Large intestine (tissue), 12 donors: ENCODE measurements around the gene GRIP1. TPM values are rescaled to one million over a fixed set of nuclear protein-coding genes. Genes with fewer than 3 reads are reported as not detected.

Experiments
- DNase-seq, 2 donors: peaks; one replicate each; pipeline versions ENCODE4 v3.0.0 to v3.0.0-alpha.2; 2013
- H3K27ac ChIP-seq: one replicate; pipeline ENCODE4 v1.5.1; 2013; ENCODE audit warnings: low read length
- H3K27me3 ChIP-seq: 2 replicates; pipeline ENCODE4 v1.6.1; 2013; ENCODE audit warnings: low read length; ENCODE audit not compliant: control insufficient read depth, insufficient read depth
- H3K36me3 ChIP-seq: 2 replicates; pipeline ENCODE4 v1.6.1; 2013; ENCODE audit warnings: low read length; ENCODE audit not compliant: control insufficient read depth, insufficient read depth
- H3K4me1 ChIP-seq: one replicate; pipeline ENCODE4 v1.6.1; 2013; ENCODE audit warnings: low read length; ENCODE audit not compliant: control insufficient read depth, insufficient read depth
- H3K4me3 ChIP-seq: one replicate; pipeline ENCODE4 v1.5.1; 2013; ENCODE audit warnings: low read length
- H3K9me3 ChIP-seq: one replicate; pipeline ENCODE4 v1.6.1; 2013; ENCODE audit warnings: mild to moderate bottlenecking, low read depth, low read length, moderate library complexity; ENCODE audit not compliant: control insufficient read depth
- WGBS: methylation state at CpG from one replicate; pipeline ENCODE4 v1.1.5; 2013; ENCODE audit warnings: low lambda C conversion rate; ENCODE audit not compliant: insufficient coverage; 5-methylcytosine and 5-hydroxymethylcytosine counted together
- long read RNA-seq, 11 donors: transcript quantifications; one replicate each; lab custom pipeline, GENCODE V29; 2026
- polyA plus RNA-seq: library from polyadenylated mRNA; unstranded; fragments of 120-200 nt; gene quantifications from one replicate; pipeline ENCODE4 v1.2.1, GENCODE V29; 2013

GRIP1 gene
- 6.7 TPM for polyA plus RNA-seq
- long read RNA-seq, donor 1 = 0 reads
- long read RNA-seq, donor 2 = 0 reads
- long read RNA-seq, donor 3 = 0 reads
- long read RNA-seq, donor 4 = 0 reads
- long read RNA-seq, donor 5, partial matches to known transcripts = 0 of 1 reads
- long read RNA-seq, donor 5, other reads (novel, unspliced or antisense) = 0 of 1 reads
- long read RNA-seq, donor 6 = 0 reads
- long read RNA-seq, donor 7 = 0 reads
- long read RNA-seq, donor 8 = 0 reads
- long read RNA-seq, donor 9 = 0 reads
- long read RNA-seq, donor 10 = 0 reads
- long read RNA-seq, donor 11 = 0 reads

GRCh38 chr12:66678338-66679275 is at the start of gene GRIP1:
TSS of gene GRIP1 (minus strand) at chr12:66679076. CDS start at chr12:66678904, 172 bp downstream.
- Histone ChIP-seq H3K9me3 (no peaks in the 10 kb centered on the region), H3K36me3 (no peaks in the 10 kb centered on the region), H3K4me3 (no peak within 1 kb of the TSS), H3K4me1 (no peaks in the 10 kb centered on the region), H3K27me3 (peaks cover 11% of the 10 kb centered on the region), H3K27ac (no peak within 1 kb of the TSS)
- WGBS = 76% methylated on average over 6 of the region's 16 CpGs
- DNase-seq = no peak

GRCh38 chr12:66726556-66726955 is 47.7 kb upstream of the GRIP1 start:
- H3K27me3 ChIP-seq = no peaks in the 10 kb centered on the region
- no peak overlapping the region for H3K4me3 ChIP-seq
- WGBS = no CpG with 5 or more reads among the region's 4 CpGs
- H3K4me1 ChIP-seq = no peaks in the 10 kb centered on the region
- H3K9me3 ChIP-seq = no peaks in the 10 kb centered on the region
- no peaks in the 10 kb centered on the region for H3K36me3 ChIP-seq
- H3K27ac ChIP-seq = no peak overlapping the region
- DNase-seq = no peak

- Histone ChIP-seq H3K4me3 (no peak overlapping the region), H3K27ac (no peak overlapping the region), H3K9me3 (no peaks in the 10 kb centered on the region), H3K4me1 (no peaks in the 10 kb centered on the region), H3K27me3 (no peaks in the 10 kb centered on the region), H3K36me3 (no peaks in the 10 kb centered on the region)
- no peak for DNase-seq
- 100% methylated on average over 3 of the region's 3 CpGs for WGBS
Observed at GRCh38 chr12:66725031-66725430, 46.2 kb upstream of the GRIP1 start.

- no peaks in the 10 kb centered on the region for H3K9me3 ChIP-seq
- H3K27me3 ChIP-seq = no peaks in the 10 kb centered on the region
- no peak overlapping the region for H3K27ac ChIP-seq
- no peak for DNase-seq
- no peaks in the 10 kb centered on the region for H3K36me3 ChIP-seq
- no peaks in the 10 kb centered on the region for H3K4me1 ChIP-seq
- no peak overlapping the region for H3K4me3 ChIP-seq
- 80% methylated on average over 1 of the region's 4 CpGs for WGBS
Observed at GRCh38 chr12:66724616-66725015, 45.7 kb upstream of the GRIP1 start.

- H3K27ac ChIP-seq = no peak overlapping the region
- H3K27me3 ChIP-seq = no peaks in the 10 kb centered on the region
- H3K4me3 ChIP-seq = no peak overlapping the region
- WGBS = no CpG with 5 or more reads among the region's 2 CpGs
- H3K4me1 ChIP-seq = no peaks in the 10 kb centered on the region
- DNase-seq = no peak
- no peaks in the 10 kb centered on the region for H3K9me3 ChIP-seq
- no peaks in the 10 kb centered on the region for H3K36me3 ChIP-seq
Observed at GRCh38 chr12:66724026-66724425, 45.1 kb upstream of the GRIP1 start.

- no peak for DNase-seq
- 83% methylated on average over 2 of the region's 2 CpGs for WGBS
Observed at GRCh38 chr12:66719862-66720261, 41.0 kb upstream of the GRIP1 start.

GRCh38 chr12:66717036-66717673 is 38.3 kb upstream of the GRIP1 start:
- no peak for DNase-seq
- no peaks in the 10 kb centered on the region for H3K4me1 ChIP-seq
- H3K36me3 ChIP-seq = no peaks in the 10 kb centered on the region
- no peak overlapping the region for H3K4me3 ChIP-seq
- H3K27ac ChIP-seq = no peak overlapping the region
- 92% methylated on average over 2 of the region's 3 CpGs for WGBS
- H3K9me3 ChIP-seq = no peaks in the 10 kb centered on the region
- H3K27me3 ChIP-seq = no peaks in the 10 kb centered on the region

More at GRCh38 chr12:66719862-66720261, 41.0 kb upstream of the GRIP1 start:
- Histone ChIP-seq H3K9me3 (no peaks in the 10 kb centered on the region), H3K27me3 (no peaks in the 10 kb centered on the region), H3K4me3 (no peak overlapping the region), H3K36me3 (no peaks in the 10 kb centered on the region), H3K27ac (no peak overlapping the region), H3K4me1 (no peaks in the 10 kb centered on the region)

GRCh38 chr12:66716522-66716921 is 37.6 kb upstream of the GRIP1 start:
- H3K27me3 ChIP-seq = no peaks in the 10 kb centered on the region
- H3K4me1 ChIP-seq = no peaks in the 10 kb centered on the region
- H3K36me3 ChIP-seq = no peaks in the 10 kb centered on the region
- DNase-seq = no peak
- no peak overlapping the region for H3K4me3 ChIP-seq
- H3K9me3 ChIP-seq = no peaks in the 10 kb centered on the region
- H3K27ac ChIP-seq = no peak overlapping the region
- no CpG with 5 or more reads among the region's 1 CpG for WGBS

- no peak for DNase-seq
- Histone ChIP-seq H3K27ac (no peak overlapping the region), H3K27me3 (no peaks in the 10 kb centered on the region), H3K4me3 (no peak overlapping the region), H3K36me3 (no peaks in the 10 kb centered on the region), H3K9me3 (no peaks in the 10 kb centered on the region), H3K4me1 (no peaks in the 10 kb centered on the region)
- 100% methylated on average over 2 of the region's 2 CpGs for WGBS
Observed at GRCh38 chr12:66714709-66715108, 35.8 kb upstream of the GRIP1 start.

GRCh38 chr12:66713984-66714383 is 35.1 kb upstream of the GRIP1 start:
- WGBS = 82% methylated on average over 2 of the region's 3 CpGs
- Histone ChIP-seq H3K36me3 (no peaks in the 10 kb centered on the region), H3K27ac (no peak overlapping the region)

More at GRCh38 chr12:66713984-66714383, 35.1 kb upstream of the GRIP1 start:
- H3K4me1 ChIP-seq = no peaks in the 10 kb centered on the region
- no peaks in the 10 kb centered on the region for H3K27me3 ChIP-seq
- no peak overlapping the region for H3K4me3 ChIP-seq
- H3K9me3 ChIP-seq = no peaks in the 10 kb centered on the region
- DNase-seq = no peak
